H1 (cell line): Measurements from ENCODE around the gene PI16. TPM values are rescaled to one million over a fixed set of nuclear protein-coding genes. Genes with fewer than 3 reads are reported as not detected.

Experiments
- CTCF ChIA-PET: fragments of 300-600 bp; sonication (Branson Sonifier 250); formaldehyde crosslinking; loops from one replicate; lab custom pipeline; 2021; ENCODE audit not compliant: partially characterized antibody; lab: Charles Lee
- POLR2A ChIA-PET: fragments of 300-600 bp; sonication (Branson Sonifier 250); formaldehyde crosslinking; loops from one replicate; lab custom pipeline; 2021; ENCODE audit warnings: inconsistent platforms; ENCODE audit not compliant: partially characterized antibody; lab: Charles Lee
- DNase-seq, 2 experiments: peaks; one replicate each; pipeline versions ENCODE4 v3.0.0 to v3.0.0-alpha.2; 2010 to 2022; ENCODE audit warnings: low spot score in 2 of 2, low read depth in 1 of 2, mixed read lengths in 1 of 2
- FAIRE-seq: peaks from 2 replicates; lab custom pipeline; 2011; peaks lifted over from hg19 to GRCh38; lab: Jason Lieb, UNC
- H2AFZ ChIP-seq: 2 replicates; pipeline ENCODE4 v1.8.1; 2012; ENCODE audit warnings: low read length, inconsistent platforms
- H2AK5ac ChIP-seq: 2 replicates; pipeline ENCODE4 v1.6.1; 2013; ENCODE audit warnings: low read depth, low read length
- H2BK120ac ChIP-seq: replicated peaks from 2 replicates; pipeline ENCODE3; 2013; ENCODE audit warnings: low read depth, low read length, inconsistent platforms
- H2BK12ac ChIP-seq: 2 replicates; pipeline ENCODE4 v1.6.1; 2013; ENCODE audit warnings: low read depth, low read length
- H2BK15ac ChIP-seq: 2 replicates; pipeline ENCODE4 v1.6.1; 2013; ENCODE audit warnings: low read length
- H2BK20ac ChIP-seq: 2 replicates; pipeline ENCODE4 v1.6.1; 2013; ENCODE audit warnings: low read length
- H2BK5ac ChIP-seq: 2 replicates; pipeline ENCODE4 v1.6.1; 2013; ENCODE audit warnings: low read depth, low read length
- H3K14ac ChIP-seq: 2 replicates; pipeline ENCODE4 v1.6.1; 2013; ENCODE audit warnings: inconsistent platforms; ENCODE audit not compliant: insufficient read length
- H3K18ac ChIP-seq: 2 replicates; pipeline ENCODE4 v1.6.1; 2013; ENCODE audit warnings: low read length; ENCODE audit errors: extremely low read depth
- H3K23ac ChIP-seq: 2 replicates; pipeline ENCODE4 v1.6.1; 2013; ENCODE audit warnings: inconsistent platforms; ENCODE audit not compliant: insufficient read length
- H3K23me2 ChIP-seq: 2 replicates; pipeline ENCODE4 v1.6.1; 2013; ENCODE audit warnings: low read depth, low read length
- H3K27ac ChIP-seq: 2 replicates; pipeline ENCODE4 v1.6.1; 2011; ENCODE audit warnings: low read depth, low read length, inconsistent platforms
- H3K27me3 ChIP-seq, 4 experiments: replicated peaks in 1 of 4; 1 replicate in 1 of 4; 2 replicates in 3 of 4; pipeline versions ENCODE4 v1.6.1 to v1.8.1; 2011 to 2013; ENCODE audit warnings: low read length in 3 of 4, mild to moderate bottlenecking in 3 of 4, inconsistent platforms in 2 of 4, mixed read lengths in 2 of 4, moderate library complexity in 1 of 4; ENCODE audit not compliant: control insufficient read depth in 3 of 4, insufficient read depth in 3 of 4; ENCODE audit errors: extremely low read depth in 1 of 4
- H3K36me3 ChIP-seq, 4 experiments: 2 replicates each; pipeline versions ENCODE4 v1.6.1 to v1.8.1; 2011 to 2013; ENCODE audit warnings: mild to moderate bottlenecking in 4 of 4, low read length in 3 of 4, moderate library complexity in 2 of 4, control low read depth in 1 of 4, inconsistent platforms in 1 of 4; ENCODE audit not compliant: insufficient read depth in 4 of 4, control insufficient read depth in 2 of 4
- H3K4ac ChIP-seq: replicated peaks from 2 replicates; pipeline ENCODE3; 2013; ENCODE audit warnings: low read length, low read depth, mixed read lengths, inconsistent platforms; ENCODE audit not compliant: insufficient read length
- H3K4me1 ChIP-seq, 4 experiments: replicated peaks in 1 of 4; 1 replicate in 1 of 4; 2 replicates in 3 of 4; pipeline versions ENCODE4 v1.6.1 to v1.8.1; 2011 to 2013; ENCODE audit warnings: low read length in 3 of 4, inconsistent platforms in 2 of 4, mixed read lengths in 1 of 4; ENCODE audit not compliant: insufficient read depth in 4 of 4, control insufficient read depth in 3 of 4
- H3K4me2 ChIP-seq, 2 experiments: 2 replicates each; pipeline versions ENCODE4 v1.6.1 to v1.8.1; 2011 to 2013; ENCODE audit warnings: low read depth in 2 of 2, low read length in 2 of 2, control low read depth in 1 of 2, inconsistent platforms in 1 of 2, mild to moderate bottlenecking in 1 of 2; ENCODE audit not compliant: insufficient read depth in 1 of 2
- H3K4me3 ChIP-seq, 4 experiments: fragments of 200-600, 300-600 bp in 1 of 4; sonication (generic), shearing (Covaris generic), sonication (Bioruptor Twin) in 1 of 4; 2 replicates each; pipeline versions ENCODE4 v1.5.1 to v1.8.1; 2011 to 2016; ENCODE audit warnings: low read length in 4 of 4, low read depth in 3 of 4, control low read depth in 2 of 4, inconsistent platforms in 2 of 4, mild to moderate bottlenecking in 2 of 4, mixed read lengths in 1 of 4, moderate library complexity in 1 of 4; ENCODE audit not compliant: insufficient read depth in 2 of 4; ENCODE audit errors: extremely low read depth in 1 of 4
- H3K56ac ChIP-seq: replicated peaks from 2 replicates; pipeline ENCODE3; 2013; ENCODE audit warnings: low read depth, mild to moderate bottlenecking, mixed read lengths, low read length, inconsistent platforms; ENCODE audit not compliant: insufficient read length
- H3K79me1 ChIP-seq: 2 replicates; pipeline ENCODE4 v1.6.1; 2013; ENCODE audit warnings: low read depth, low read length, control low read depth
- H3K79me2 ChIP-seq, 2 experiments: 2 replicates each; pipeline versions ENCODE4 v1.6.1 to v1.8.1; 2012 to 2013; ENCODE audit warnings: low read length in 2 of 2, mild to moderate bottlenecking in 2 of 2, inconsistent platforms in 1 of 2; ENCODE audit not compliant: insufficient read depth in 2 of 2, control insufficient read depth in 1 of 2
- H3K9ac ChIP-seq, 4 experiments: replicated peaks in 1 of 4; 1 replicate in 1 of 4; 2 replicates in 3 of 4; pipeline versions ENCODE4 v1.6.1 to v1.8.1; 2011 to 2013; ENCODE audit warnings: low read depth in 3 of 4, low read length in 3 of 4, control low read depth in 2 of 4, mild to moderate bottlenecking in 2 of 4, moderate library complexity in 2 of 4, inconsistent platforms in 1 of 4; ENCODE audit errors: extremely low read depth in 1 of 4
- H3K9me3 ChIP-seq, 2 experiments: 2 replicates each; pipeline versions ENCODE4 v1.6.1 to v1.8.1; 2012 to 2013; ENCODE audit warnings: mild to moderate bottlenecking in 2 of 2, moderate library complexity in 2 of 2, control low read depth in 1 of 2, inconsistent platforms in 1 of 2, low read depth in 1 of 2, low read length in 1 of 2, mixed read lengths in 1 of 2; ENCODE audit not compliant: insufficient read depth in 2 of 2
- H4K20me1 ChIP-seq, 2 experiments: replicated peaks in 1 of 2; 2 replicates each; pipeline versions ENCODE3 to v1.8.1; 2011 to 2013; ENCODE audit warnings: inconsistent platforms in 2 of 2, low read length in 2 of 2, mild to moderate bottlenecking in 1 of 2; ENCODE audit not compliant: insufficient read depth in 2 of 2, control insufficient read depth in 1 of 2
- H4K5ac ChIP-seq: 2 replicates; pipeline ENCODE4 v1.6.1; 2013; ENCODE audit warnings: low read length, low read depth, mixed read lengths, inconsistent platforms; ENCODE audit not compliant: insufficient read length
- H4K8ac ChIP-seq: 2 replicates; pipeline ENCODE4 v1.8.0; 2013; ENCODE audit warnings: mild to moderate bottlenecking, moderate library complexity, low read length, inconsistent platforms; ENCODE audit not compliant: insufficient read depth; ENCODE audit errors: extremely low read depth
- H4K91ac ChIP-seq: replicated peaks from 2 replicates; pipeline ENCODE3; 2013; ENCODE audit warnings: low read length, mixed read lengths, inconsistent platforms; ENCODE audit not compliant: insufficient read length
- BACH1 ChIP-seq: IDR thresholded peaks from 2 replicates; pipeline ENCODE4 v1.6.1; 2012; ENCODE audit warnings: low read length, improper control_type of control experiment
- CBX8 ChIP-seq: fragments of 300-800, 300-1000 bp; sonication (generic); IDR thresholded peaks from 2 replicates; pipeline ENCODE4 v1.7.1; 2016; ENCODE audit warnings: low read depth, low read length, borderline replicate concordance
- CHD1 ChIP-seq: IDR thresholded peaks from 2 replicates; pipeline ENCODE4 v1.6.1; 2012; ENCODE audit warnings: low read depth, low read length, improper control_type of control experiment
- RBBP5 ChIP-seq: IDR thresholded peaks from 2 replicates; pipeline ENCODE4 v1.7.1; 2012; ENCODE audit warnings: low read depth, mild to moderate bottlenecking, inconsistent platforms, low read length, moderate library complexity, borderline replicate concordance
- RNF2 ChIP-seq: fragments of 200-900, 300-1000 bp; sonication (generic); IDR thresholded peaks from 2 replicates; pipeline ENCODE4 v1.7.1; 2016; ENCODE audit warnings: borderline replicate concordance, low read depth, mild to moderate bottlenecking, antibody characterized with exemption, low read length; ENCODE audit not compliant: poor library complexity, severe bottlenecking; ENCODE audit errors: missing control alignments
- SIRT6 ChIP-seq: IDR thresholded peaks from one replicate; pipeline ENCODE4 v1.7.1; 2012; ENCODE audit warnings: low read length, inconsistent platforms
- USF2 ChIP-seq: IDR thresholded peaks from 2 replicates; pipeline ENCODE4 v1.6.1; 2011; ENCODE audit warnings: low read length, improper control_type of control experiment
- whole genome bisulfite sequencing, 2 experiments: shearing (Covaris generic) in 1 of 2; methylation state at CpG; one replicate each; pipeline versions ENCODE4 v1.1.6 to v1.1.7; 2013 to 2015; ENCODE audit warnings: low lambda C conversion rate in 2 of 2, mixed read lengths in 2 of 2, inconsistent platforms in 1 of 2, low coverage in 1 of 2, missing lambda C conversion rate in 1 of 2; ENCODE audit not compliant: insufficient replicate concordance in 2 of 2, insufficient coverage in 1 of 2, insufficient read length in 1 of 2; ENCODE audit errors: extremely low coverage in 1 of 2, missing lambda C conversion rate in 1 of 2; 5-methylcytosine and 5-hydroxymethylcytosine counted together
- polyA plus RNA-seq, 7 experiments: library from polyadenylated mRNA; depleted of rRNA in 3 of 7; stranded (reverse) in 5 of 7; unstranded in 2 of 7; fragments of >200 nt in 5 of 7; fragments of 200-250 nt in 2 of 7; gene quantifications; 1 replicate in 5 of 7; 2 replicates in 1 of 7; 4 replicates in 1 of 7; pipeline versions ENCODE4 v1.2.1 to v1.2.3, GENCODE V29; 2011 to 2013; ENCODE audit warnings: missing spikeins in 2 of 7, mixed read lengths in 2 of 7
- total RNA-seq: library from RNA; stranded (reverse); fragmentation: NEBNext Ultra II Directional; extraction: Animal tissue kit (Norgen Biotek cat#: 25700); gene quantifications from 2 replicates; pipeline ENCODE4 v1.2.1, GENCODE V29; 2021

Gene PI16
- total and polyA plus RNA-seq, 2 of the 8 experiments (the other 6 are each of a cell fraction or from before 2014, with no cell fraction given), result 0.05 TPM; not detected in 1

DNA sequence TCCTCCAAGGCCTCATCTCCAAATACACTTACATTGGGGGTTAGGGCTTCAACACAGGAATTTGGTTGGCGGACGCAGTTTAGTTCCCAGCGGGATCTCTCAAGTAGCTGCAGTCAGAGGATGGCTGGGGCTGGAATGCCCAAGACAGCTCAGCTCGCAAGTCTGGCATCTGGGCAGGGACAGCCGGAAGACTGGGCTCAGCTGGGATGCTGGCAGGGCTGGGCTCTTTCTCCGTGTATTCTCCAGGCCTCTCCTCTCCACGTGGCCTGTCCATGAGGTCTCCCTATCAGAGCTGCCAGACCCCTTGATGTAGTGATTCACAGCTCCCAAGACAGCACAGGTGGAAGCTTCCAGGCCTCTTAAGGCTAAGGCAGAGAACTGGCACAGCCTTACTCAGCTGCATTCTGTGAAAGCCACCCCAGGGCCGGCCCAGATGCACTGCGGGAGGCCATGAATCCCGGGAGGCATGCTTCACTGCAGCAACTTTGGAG lies 55.9 kb downstream of the PI16 start:
- Histone ChIP-seq H2BK120ac (no peak overlapping the region), H3K9ac (no peak overlapping the region), H3K27me3 (no peaks in the 10 kb centered on the region), H4K5ac (no peak overlapping the region), H3K14ac (no peak overlapping the region), H2BK5ac (no peak overlapping the region), H2BK15ac (no peak overlapping the region), H3K4ac (no peak overlapping the region), H3K9me3 (no peaks in the 10 kb centered on the region), H3K79me2 (no peaks in the 10 kb centered on the region), H3K4me3 (no peak overlapping the region), H4K91ac (no peak overlapping the region), H3K27ac (no peak overlapping the region), H3K18ac (no peak overlapping the region), H3K36me3 (no peaks in the 10 kb centered on the region), H2BK12ac (no peak overlapping the region), H2BK20ac (no peak overlapping the region), H3K4me2 (no peak overlapping the region), H3K23me2 (no peaks in the 10 kb centered on the region), H3K4me1 (no peaks in the 10 kb centered on the region; a peak in 2 of 7 replicates), H3K79me1 (no peaks in the 10 kb centered on the region), H4K20me1 (no peaks in the 10 kb centered on the region), H2AK5ac (no peak overlapping the region), H2AFZ (no peak overlapping the region), H3K56ac (no peak overlapping the region), H3K23ac (no peak overlapping the region), H4K8ac (no peak overlapping the region)
- ChIA-PET POLR2A (interaction anchor here (1.6 kb wide), 1 partner anchor 39 kb away, joined by 4 read pairs; no protein-coding TSS in a partner anchor), CTCF (interaction anchor here (0.7 to 2.4 kb wide), 11 partner anchors 9 to 200 kb away, joined by 3 to 10 read pairs (median 3); no protein-coding TSS in a partner anchor)
- FAIRE-seq, result no peak
- TF ChIP-seq BACH1, result no peak
- TF ChIP-seq CBX8, result no peak
- no peak for TF ChIP-seq RBBP5
- TF ChIP-seq USF2, result no peak
- TF ChIP-seq SIRT6, result no peak
- no peak for TF ChIP-seq CHD1
- no peak for TF ChIP-seq RNF2
- 93% methylated on average over 10 of the region's 10 CpGs; no CpG with 5 or more reads in 1 of the 2 experiments for WGBS, 2 experiments
- DNase-seq, result no peak
